Heart left ventricle (tissue), 16 donors: ENCODE results near the gene ACVRL1. TPM values are rescaled to one million over a fixed set of nuclear protein-coding genes. Genes with fewer than 3 reads are reported as not detected.

Source experiments
- ATAC-seq, 4 donors: fragments of 200-7000 bp; cut with Tn5 transposase; one replicate each; pipeline ENCODE4 v1.9.1; 2020 to 2022; ENCODE audit warnings: moderate library complexity in 4 of 4, mild to moderate bottlenecking in 3 of 4, moderate number of reproducible peaks in 1 of 4
- DNase-seq, 5 donors: peaks; one replicate each; pipeline ENCODE4 v3.0.0-alpha.2; 2020
- H3K27ac ChIP-seq, 12 donors: fragments of 200-600 bp; sonication (generic) in 4 of 12; one replicate each; pipeline versions ENCODE4 v1.5.0 to v1.8.0; 2016 to 2022; ENCODE audit warnings: mild to moderate bottlenecking in 2 of 12
- H3K27me3 ChIP-seq, 9 donors: fragments of 200-600 bp; sonication (generic) in 2 of 9; one replicate each; pipeline versions ENCODE4 v1.5.1 to v1.8.0; 2016 to 2022; ENCODE audit warnings: mild to moderate bottlenecking in 3 of 9
- H3K36me3 ChIP-seq, 9 donors: fragments of 200-600 bp; sonication (generic) in 2 of 9; one replicate each; pipeline versions ENCODE4 v1.5.0 to v1.8.0; 2018 to 2022; ENCODE audit warnings: mild to moderate bottlenecking in 2 of 9
- H3K4me1 ChIP-seq, 12 donors: fragments of 200-600 bp; sonication (generic) in 4 of 12; one replicate each; pipeline versions ENCODE4 v1.5.0 to v1.8.0; 2016 to 2022; ENCODE audit warnings: mild to moderate bottlenecking in 3 of 12
- H3K4me3 ChIP-seq, 12 donors: fragments of 200-600 bp; sonication (generic) in 4 of 12; one replicate each; pipeline versions ENCODE4 v1.5.0 to v1.8.0; 2017 to 2022; ENCODE audit warnings: mild to moderate bottlenecking in 9 of 12, moderate library complexity in 4 of 12
- H3K9me3 ChIP-seq, 12 donors: fragments of 200-600 bp; sonication (generic) in 4 of 12; one replicate each; pipeline versions ENCODE4 v1.5.0 to v1.8.0; 2016 to 2022; ENCODE audit warnings: mild to moderate bottlenecking in 1 of 12
- CTCF ChIP-seq, 12 donors: fragments of 200-600 bp; sonication (generic) in 4 of 12; IDR thresholded peaks; one replicate each; pipeline versions ENCODE4 v1.5.0 to v1.8.0; 2018 to 2022; ENCODE audit warnings: antibody characterized with exemption in 12 of 12, mild to moderate bottlenecking in 5 of 12
- POLR2A ChIP-seq, 2 donors: fragments of 450-650 bp; IDR thresholded peaks; one replicate each; pipeline ENCODE4 v1.6.1; 2017; ENCODE audit warnings: antibody characterized with exemption in 2 of 2, mild to moderate bottlenecking in 2 of 2, moderate library complexity in 2 of 2
- WGBS, 4 donors: extraction: QIAGEN DNeasy Blood & Tissue Kit in 2 of 4; methylation state at CpG; one replicate each; pipeline versions ENCODE4 v1.1.5 to v1.1.7; 2013 to 2018; 5-methylcytosine and 5-hydroxymethylcytosine counted together
- intact Hi-C, 10 donors: fragments of 100-400 bp; cut with DNase I; formaldehyde crosslinking; loops; one replicate each; pipeline versions ENCODE4 v1.11.1 to v1.14.2; 2022
- long read RNA-seq, 3 donors: library from polyadenylated mRNA; unstranded; transcript quantifications; one replicate each; pipeline ENCODE4 v2.0.0, GENCODE V29; 2020 to 2021
- polyA plus RNA-seq, 2 donors: library from polyadenylated mRNA; stranded (reverse); fragments of 200-250 nt; gene quantifications; one replicate each; pipeline ENCODE4 v1.2.3, GENCODE V29; 2013
- total RNA-seq, 9 donors: library from RNA; depleted of rRNA in 2 of 9; stranded (reverse); fragments of >200 nt in 2 of 9; fragmentation: NEBNext Ultra II Directional in 3 of 9; extraction: Animal tissue kit (Norgen Biotek cat#: 25700) in 3 of 9; gene quantifications; one replicate each; pipeline versions ENCODE4 v1.1.0 to v1.2.4, GENCODE V29; 2016 to 2023
- donor health status: ischemic (EF 13 %, LVEDD 7.1; RV severe dilation, severe dysfunction).
- donor health status: healthy with polysubstance abuse.
- donor health status: DM: no; HTN: yes; CAD: no.
- donor health status: DM: no; HTN: no; CAD: no.
- donor health status: ischemic (EF 25% LVEDD 6.9; RV normal size, moderate dysfunction).
- donor health status: ischemic (EF 25% LVEDD 5.7; RV mildly dilated, moderate dysfunction).
- donor health status: healthy.
- donor health status: DM: yes; HTN: yes; CAD: no.
- donor health status: ischemic (EF 35%, LVEDD 5.7; RV mildly dilated, moderate dysfunction).
- donor health status: nonischemic (EF 11% LVEDD 7.7; RV severe dilation, severe dysfunction).
- donor health status: DM: yes; HTN: yes; CAD: no.
- donor health status: PGD.
- donor health status: ischemic (EF 29% LVEDD 5.4; RV normal size, mild dysfunction).
- donor health status: nonischemic (EF 23%, LVEDD 6.1; RV moderate dilation, normal function).

Gene ACVRL1
- total RNA-seq, result 100 to 1,000 TPM in 1 of 9 donors, 10 to 100 TPM in 8; 23.5 to 116 (median 33.4) TPM
- polyA plus RNA-seq, result 10 to 100 TPM; 20.5 to 35.1 TPM
- long read RNA-seq, donor 1, transcript ACVRL1-201 (10 exons, 1,971 nt), result major isoform, 6 of 27 reads
- long read RNA-seq, donor 1, partial matches to known transcripts, result 1 of 27 reads
- long read RNA-seq, donor 1, other reads (novel, unspliced or antisense), result 19 of 27 reads
- long read RNA-seq, donor 2, full-length matches to known transcripts, result 5 of 22 reads
- long read RNA-seq, donor 2, partial matches to known transcripts, result 8 of 22 reads
- long read RNA-seq, donor 2, other reads (novel, unspliced or antisense), result 9 of 22 reads
- long read RNA-seq, donor 3, partial matches to known transcripts, result 2 of 12 reads
- long read RNA-seq, donor 3, other reads (novel, unspliced or antisense), result 7 of 12 reads

- peak in 4 of 5 donors; percentile 67 to 75 (median 71) for DNase-seq
- Histone ChIP-seq H3K36me3 (no peaks in the 10 kb centered on the region), H3K4me1 (peaks cover 6 to 78% (median 67%) of the 10 kb centered on the region in 12 donors), H3K27me3 (peaks cover 0 to 22% (median 5%) of the 10 kb centered on the region in 9 donors), H3K9me3 (peaks cover 0 to 3% (median 0%) of the 10 kb centered on the region in 12 donors), H3K4me3 (peak within 1 kb of the TSS; percentile 53 to 90 (median 70)), H3K27ac (peak within 1 kb of the TSS; percentile 87 to 98 (median 94))
- intact Hi-C loops, result loop anchor here in 2 of 10 donors (5.0 to 10.0 kb wide), 2 partner anchors 115 to 178 kb away; no protein-coding TSS in a partner anchor
- WGBS, 4 donors, result 3 to 8% (median 6%) methylated on average over 29 to 74 of the region's 74 CpGs
- TF ChIP-seq CTCF (IDR thresholded peaks at IDR 0.05), result no peak
- TF ChIP-seq POLR2A (IDR thresholded peaks at IDR 0.05), result peak in 1 of 2 donors; percentile 68
- peak in 2 of 4 donors; percentile 6 to 13 for ATAC-seq
Measured at GRCh38 chr12:51907083-51907855, at the start of gene ACVRL1. ACVRL1 (plus strand) TSS chr12:51907504; CDS start chr12:51912475, 4,971 bp downstream.

GRCh38 chr12:51860986-51861385 lies 46.3 kb upstream of the ACVRL1 start:
- Histone ChIP-seq H3K27me3 (peaks cover 0 to 40% (median 13%) of the 10 kb centered on the region in 9 donors), H3K27ac (no peak overlapping the region), H3K36me3 (no peaks in the 10 kb centered on the region), H3K9me3 (no peaks in the 10 kb centered on the region), H3K4me1 (peaks cover 0 to 22% (median 9%) of the 10 kb centered on the region in 12 donors), H3K4me3 (no peak overlapping the region)
- intact Hi-C loops, result no loop called here
- ATAC-seq, result no peak
- no peak for DNase-seq
- TF ChIP-seq POLR2A (IDR thresholded peaks at IDR 0.05) (no peak), CTCF (IDR thresholded peaks at IDR 0.05) (no peak)
- 89 to 97% (median 94%) methylated on average over 3 of the region's 3 CpGs for WGBS, 4 donors

- Histone ChIP-seq H3K36me3 (no peaks in the 10 kb centered on the region), H3K27ac (no peak overlapping the region), H3K4me3 (no peak overlapping the region), H3K27me3 (peaks cover 0 to 40% (median 13%) of the 10 kb centered on the region in 9 donors), H3K9me3 (no peaks in the 10 kb centered on the region), H3K4me1 (peaks cover 0 to 16% (median 9%) of the 10 kb centered on the region in 12 donors)
- no peak for ATAC-seq
- intact Hi-C loops, result no loop called here
- no peak for TF ChIP-seq CTCF (IDR thresholded peaks at IDR 0.05)
- TF ChIP-seq POLR2A (IDR thresholded peaks at IDR 0.05), result no peak
- WGBS, 4 donors, result 88 to 94% (median 90%) methylated on average over 4 of the region's 4 CpGs
- DNase-seq, result no peak
Measured at GRCh38 chr12:51862947-51863346, 44.4 kb upstream of the ACVRL1 start.
